HepG2 (cell line): ENCODE measurements around the gene TVP23A.

Experiments used
- DZIP1 ChIP-seq: sonication (generic); formaldehyde crosslinking; IDR thresholded peaks from 2 replicates; pipeline ENCODE4 v1.5.0; 2020; ENCODE audit warnings: mild to moderate bottlenecking, missing genetic modification reagents
- MYC ChIP-seq: sonication (generic); formaldehyde crosslinking; IDR thresholded peaks from 2 replicates; pipeline ENCODE4 v1.9.0; 2021; ENCODE audit warnings: missing genetic modification reagents, borderline replicate concordance

GRCh38 chr16:10729104-10730048, 89.2 kb downstream of the TVP23A start:
- TF ChIP-seq MYC (CRISPR knock-in tag) (no peak), DZIP1 (CRISPR knock-in tag) (no peak)
